HL-60 (cell line): Measurements from ENCODE around the gene MOB2.

Experiments used
- DNase-seq, 2 experiments: peaks; one replicate each; pipeline ENCODE4 v3.0.0-alpha.2; 2010 to 2020; ENCODE audit warnings: low read depth in 1 of 2, low spot score in 1 of 2
- H3K27ac ChIP-seq: fragments of 250-450 bp; sonication (Bioruptor Pico); replicated peaks from 2 replicates; pipeline ENCODE4 v1.5.1; 2020; ENCODE audit warnings: mild to moderate bottlenecking, moderate library complexity
- H3K27me3 ChIP-seq: fragments of 250-450 bp; sonication (Bioruptor Pico); 2 replicates; pipeline ENCODE4 v1.5.1; 2021; ENCODE audit warnings: mild to moderate bottlenecking, moderate library complexity; ENCODE audit not compliant: insufficient read depth, poor library complexity, severe bottlenecking
- H3K4me3 ChIP-seq: replicated peaks from 2 replicates; pipeline ENCODE4 v1.5.1; 2011; ENCODE audit warnings: mild to moderate bottlenecking, control low read depth, low read length; ENCODE audit not compliant: insufficient read depth
- CTCF ChIP-seq: IDR thresholded peaks from one replicate; pipeline ENCODE4 v1.5.1; 2011; ENCODE audit warnings: low read length, control low read depth, inconsistent platforms; ENCODE audit not compliant: insufficient read depth
- GABPA ChIP-seq: IDR thresholded peaks from 2 replicates; pipeline ENCODE4 v1.6.1; 2012; ENCODE audit warnings: low read depth
- POLR2AphosphoS5 ChIP-seq: IDR thresholded peaks from 2 replicates; pipeline ENCODE4 v1.6.1; 2012; ENCODE audit warnings: low read depth
- REST ChIP-seq: IDR thresholded peaks from 2 replicates; pipeline ENCODE4 v1.6.1; 2012; ENCODE audit warnings: low read depth; ENCODE audit not compliant: insufficient replicate concordance
- SPI1 ChIP-seq: IDR thresholded peaks from 2 replicates; pipeline ENCODE4 v1.6.1; 2012; ENCODE audit warnings: low read depth, mild to moderate bottlenecking, borderline replicate concordance

MOB2 gene

GRCh38 chr11:1453611-1454034 is 33.0 kb downstream of the MOB2 start:
- TF ChIP-seq REST (peak; percentile 33), CTCF (peak; percentile 6), SPI1 (no peak)
- Histone ChIP-seq H3K4me3 (no peak overlapping the region), H3K27me3 (no peaks in the 10 kb centered on the region), H3K27ac (no peak overlapping the region)
- DNase-seq = peak; percentile 21 to 46

GRCh38 chr11:1452744-1453143 is 33.8 kb downstream of the MOB2 start:
- no peak for DNase-seq
- Histone ChIP-seq H3K4me3 (no peak overlapping the region), H3K27me3 (no peaks in the 10 kb centered on the region), H3K27ac (no peak overlapping the region)
- TF ChIP-seq REST = no peak
- no peak for TF ChIP-seq SPI1
- no peak for TF ChIP-seq GABPA
- TF ChIP-seq CTCF = no peak
- no peak for TF ChIP-seq POLR2AphosphoS5

GRCh38 chr11:1451781-1452470 is 34.7 kb downstream of the MOB2 start:
- no peak for DNase-seq
- no peak for TF ChIP-seq REST
- TF ChIP-seq POLR2AphosphoS5 = no peak
- TF ChIP-seq GABPA = no peak
- no peak for TF ChIP-seq CTCF
- TF ChIP-seq SPI1 = no peak
- Histone ChIP-seq H3K4me3 (no peak overlapping the region), H3K27me3 (no peaks in the 10 kb centered on the region), H3K27ac (no peak overlapping the region)
